AG10803 (cell line): ENCODE results near the gene UBE3C.
A peak's percentile ranks its signal among the peaks of the same experiment; 100 is the strongest.

ENCODE experiments used
- DNase-seq: peaks from one replicate; pipeline ENCODE4 v3.0.0; 2010; ENCODE audit warnings: low read depth
- H3K4me3 ChIP-seq: 2 replicates; pipeline ENCODE4 v1.5.1; 2011; ENCODE audit warnings: mild to moderate bottlenecking, low read length, control low read depth
- TF ChIP-seq, protein P1 (sequence below): conservative IDR thresholded peaks from 2 replicates; pipeline ENCODE4 v1.5.1; 2011; ENCODE audit warnings: mild to moderate bottlenecking, low read length, control low read depth, inconsistent platforms

UBE3C gene

DNA sequence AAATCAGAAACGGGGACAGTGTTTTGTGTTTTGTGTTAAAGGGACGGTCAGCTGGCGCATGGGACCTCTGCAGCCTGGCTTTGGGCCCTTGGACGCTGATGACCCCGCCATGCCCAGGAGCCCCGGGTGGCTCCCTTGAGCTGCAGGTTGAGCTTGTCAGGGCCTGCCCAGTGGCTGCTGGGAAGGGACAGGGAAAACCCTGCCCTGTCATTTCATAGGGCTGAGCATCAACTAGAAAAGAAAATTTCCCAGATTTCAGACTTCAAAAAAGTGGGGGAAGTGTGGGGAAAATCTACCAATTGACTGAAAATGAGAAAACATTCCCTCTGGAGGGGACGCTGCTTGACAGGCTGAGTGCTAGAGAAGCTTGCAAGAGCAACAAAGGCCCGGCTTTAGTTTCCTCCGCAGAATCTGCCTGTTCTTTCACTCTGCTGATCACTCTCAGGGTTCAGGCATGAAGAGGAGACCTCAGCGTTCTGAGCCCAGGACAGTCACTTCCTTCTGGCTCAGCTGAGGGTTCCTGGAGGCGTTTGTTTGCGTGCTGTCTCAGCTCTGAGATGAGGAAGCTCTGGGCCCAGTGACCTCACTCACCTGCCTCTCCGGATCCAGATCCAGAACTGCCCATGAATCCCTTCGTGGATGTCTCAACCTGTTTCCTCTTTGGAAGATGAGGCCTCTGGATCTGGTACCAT is 179.4 kb downstream of the UBE3C start:
- peak; percentile 29 for DNase-seq
- H3K4me3 ChIP-seq, result no peak overlapping the region
- TF ChIP-seq, protein P1, sequence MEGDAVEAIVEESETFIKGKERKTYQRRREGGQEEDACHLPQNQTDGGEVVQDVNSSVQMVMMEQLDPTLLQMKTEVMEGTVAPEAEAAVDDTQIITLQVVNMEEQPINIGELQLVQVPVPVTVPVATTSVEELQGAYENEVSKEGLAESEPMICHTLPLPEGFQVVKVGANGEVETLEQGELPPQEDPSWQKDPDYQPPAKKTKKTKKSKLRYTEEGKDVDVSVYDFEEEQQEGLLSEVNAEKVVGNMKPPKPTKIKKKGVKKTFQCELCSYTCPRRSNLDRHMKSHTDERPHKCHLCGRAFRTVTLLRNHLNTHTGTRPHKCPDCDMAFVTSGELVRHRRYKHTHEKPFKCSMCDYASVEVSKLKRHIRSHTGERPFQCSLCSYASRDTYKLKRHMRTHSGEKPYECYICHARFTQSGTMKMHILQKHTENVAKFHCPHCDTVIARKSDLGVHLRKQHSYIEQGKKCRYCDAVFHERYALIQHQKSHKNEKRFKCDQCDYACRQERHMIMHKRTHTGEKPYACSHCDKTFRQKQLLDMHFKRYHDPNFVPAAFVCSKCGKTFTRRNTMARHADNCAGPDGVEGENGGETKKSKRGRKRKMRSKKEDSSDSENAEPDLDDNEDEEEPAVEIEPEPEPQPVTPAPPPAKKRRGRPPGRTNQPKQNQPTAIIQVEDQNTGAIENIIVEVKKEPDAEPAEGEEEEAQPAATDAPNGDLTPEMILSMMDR, result no peak
